ACC112 (cell line): Measurements from ENCODE around the gene SRC.

Experiments
- H2AFZ ChIP-seq: fragments of 200-600 bp; sonication (generic); one replicate; pipeline ENCODE4 v1.6.0; 2017; ENCODE audit warnings: antibody characterized with exemption, low read length; ENCODE audit not compliant: unreplicated experiment
- H3K27ac ChIP-seq: fragments of 200-600 bp; sonication (generic); 2 replicates; pipeline ENCODE4 v1.5.1; 2014; ENCODE audit warnings: low read depth, mild to moderate bottlenecking, antibody characterized with exemption, low read length, moderate library complexity
- H3K27me3 ChIP-seq: fragments of 200-600 bp; sonication (generic); 2 replicates; pipeline ENCODE4 v1.6.1; 2014; ENCODE audit warnings: mild to moderate bottlenecking, antibody characterized with exemption, low read length, moderate library complexity, mixed read lengths; ENCODE audit not compliant: insufficient read depth
- H3K36me3 ChIP-seq: fragments of 200-600 bp; sonication (generic); 2 replicates; pipeline ENCODE4 v1.6.1; 2016; ENCODE audit warnings: mild to moderate bottlenecking, antibody characterized with exemption, low read length, moderate library complexity, mixed read lengths; ENCODE audit not compliant: insufficient read depth
- H3K4me1 ChIP-seq: fragments of 200-600 bp; sonication (generic); one replicate; pipeline ENCODE4 v1.6.1; 2016; ENCODE audit warnings: low read length, mixed read lengths; ENCODE audit not compliant: insufficient read depth, unreplicated experiment, control insufficient read depth
- H3K4me3 ChIP-seq: fragments of 200-600 bp; sonication (generic); 2 replicates; pipeline ENCODE4 v1.5.1; 2014; ENCODE audit warnings: mild to moderate bottlenecking, low read depth, low read length
- H3K79me2 ChIP-seq: fragments of 200-600 bp; sonication (generic); one replicate; pipeline ENCODE4 v1.6.0; 2016; ENCODE audit warnings: low read length; ENCODE audit not compliant: control insufficient read depth, unreplicated experiment, insufficient read depth

SRC gene

GRCh38 chr20:37359836-37360235 is 13.9 kb downstream of the SRC start:
- Histone ChIP-seq H3K79me2 (peaks cover 13% of the 10 kb centered on the region), H3K36me3 (no peaks in the 10 kb centered on the region), H3K27ac (no peak overlapping the region), H2AFZ (no peak overlapping the region), H3K27me3 (no peaks in the 10 kb centered on the region), H3K4me1 (peaks cover 9% of the 10 kb centered on the region), H3K4me3 (no peak overlapping the region)

GRCh38 chr20:37360391-37361115 is 14.6 kb downstream of the SRC start:
- Histone ChIP-seq H3K27me3 (no peaks in the 10 kb centered on the region), H2AFZ (no peak overlapping the region), H3K36me3 (peaks cover 2% of the 10 kb centered on the region; the same call in 1 of the 2 replicates), H3K27ac (no peak overlapping the region), H3K4me3 (no peak overlapping the region), H3K79me2 (peaks cover 12% of the 10 kb centered on the region), H3K4me1 (peaks cover 9% of the 10 kb centered on the region)

- Histone ChIP-seq H2AFZ (no peak overlapping the region), H3K4me3 (no peak overlapping the region), H3K27me3 (no peaks in the 10 kb centered on the region), H3K79me2 (peaks cover 9% of the 10 kb centered on the region), H3K27ac (no peak overlapping the region), H3K4me1 (peaks cover 5% of the 10 kb centered on the region), H3K36me3 (peaks cover 8% of the 10 kb centered on the region; the same call in 1 of the 2 replicates)
Measured at GRCh38 chr20:37361336-37361735, 15.4 kb downstream of the SRC start.

GRCh38 chr20:37362231-37362792 is 16.4 kb downstream of the SRC start:
- peaks cover 8% of the 10 kb centered on the region; the same call in 1 of the 2 replicates for H3K36me3 ChIP-seq

GRCh38 chr20:37362821-37363220 is 16.9 kb downstream of the SRC start:
- no peaks in the 10 kb centered on the region for H3K4me1 ChIP-seq
- peaks cover 8% of the 10 kb centered on the region; the same call in 1 of the 2 replicates for H3K36me3 ChIP-seq
- H3K79me2 ChIP-seq: no peaks in the 10 kb centered on the region
- no peak overlapping the region for H3K4me3 ChIP-seq
- no peak overlapping the region for H3K27ac ChIP-seq
- no peak overlapping the region for H2AFZ ChIP-seq
- no peaks in the 10 kb centered on the region for H3K27me3 ChIP-seq

More at GRCh38 chr20:37362231-37362792, 16.4 kb downstream of the SRC start:
- Histone ChIP-seq H2AFZ (no peak overlapping the region), H3K4me1 (no peaks in the 10 kb centered on the region), H3K27me3 (no peaks in the 10 kb centered on the region), H3K79me2 (no peaks in the 10 kb centered on the region), H3K4me3 (no peak overlapping the region), H3K27ac (no peak overlapping the region)

- H3K4me1 ChIP-seq: no peaks in the 10 kb centered on the region
- H2AFZ ChIP-seq: no peak overlapping the region
- no peaks in the 10 kb centered on the region for H3K27me3 ChIP-seq
- H3K79me2 ChIP-seq: no peaks in the 10 kb centered on the region
- no peak overlapping the region for H3K27ac ChIP-seq
- H3K4me3 ChIP-seq: no peak overlapping the region
- H3K36me3 ChIP-seq: peaks cover 8% of the 10 kb centered on the region; the same call in 1 of the 2 replicates
Measured at GRCh38 chr20:37363221-37364012, 17.5 kb downstream of the SRC start.

GRCh38 chr20:37364013-37364926 is 18.3 kb downstream of the SRC start:
- Histone ChIP-seq H3K4me3 (no peak overlapping the region), H3K4me1 (no peaks in the 10 kb centered on the region), H3K27me3 (no peaks in the 10 kb centered on the region), H2AFZ (no peak overlapping the region), H3K79me2 (no peaks in the 10 kb centered on the region), H3K36me3 (peaks cover 8% of the 10 kb centered on the region; the same call in 1 of the 2 replicates), H3K27ac (no peak overlapping the region)

- Histone ChIP-seq H2AFZ (no peak overlapping the region), H3K27me3 (no peaks in the 10 kb centered on the region), H3K4me3 (no peak overlapping the region), H3K79me2 (no peaks in the 10 kb centered on the region), H3K27ac (no peak overlapping the region), H3K36me3 (peaks cover 8% of the 10 kb centered on the region; the same call in 1 of the 2 replicates), H3K4me1 (no peaks in the 10 kb centered on the region)
Measured at GRCh38 chr20:37364927-37365272, 19.0 kb downstream of the SRC start.

GRCh38 chr20:37365760-37366638 is 20.1 kb downstream of the SRC start:
- Histone ChIP-seq H3K36me3 (peaks cover 8% of the 10 kb centered on the region; the same call in 1 of the 2 replicates), H2AFZ (no peak overlapping the region), H3K27me3 (no peaks in the 10 kb centered on the region), H3K4me3 (no peak overlapping the region), H3K79me2 (no peaks in the 10 kb centered on the region), H3K4me1 (no peaks in the 10 kb centered on the region), H3K27ac (no peak overlapping the region)
